HEK293T (cell line): ENCODE results near the gene SH3BP2.

ENCODE experiments used
- LEF1 ChIP-seq: fragments of 450-650 bp; IDR thresholded peaks from 2 replicates; pipeline ENCODE4 v1.6.1; 2017; ENCODE audit warnings: mild to moderate bottlenecking, borderline replicate concordance
- NFRKB ChIP-seq: fragments of 450-650 bp; IDR thresholded peaks from 2 replicates; pipeline ENCODE4 v1.6.1; 2016; ENCODE audit warnings: mild to moderate bottlenecking, moderate library complexity
- SP1 ChIP-seq: fragments of 450-650 bp; IDR thresholded peaks from 2 replicates; pipeline ENCODE4 v1.6.1; 2017
- TARDBP ChIP-seq: fragments of 450-650 bp; IDR thresholded peaks from 2 replicates; pipeline ENCODE4 v1.6.1; 2016

GRCh38 chr4:2762048-2762447 is 30.8 kb upstream of the SH3BP2 start:
- TF ChIP-seq NFRKB (no peak), SP1 (no peak), LEF1 (no peak), TARDBP (no peak)
